ENCODE results near the gene GAS7.

DNA sequence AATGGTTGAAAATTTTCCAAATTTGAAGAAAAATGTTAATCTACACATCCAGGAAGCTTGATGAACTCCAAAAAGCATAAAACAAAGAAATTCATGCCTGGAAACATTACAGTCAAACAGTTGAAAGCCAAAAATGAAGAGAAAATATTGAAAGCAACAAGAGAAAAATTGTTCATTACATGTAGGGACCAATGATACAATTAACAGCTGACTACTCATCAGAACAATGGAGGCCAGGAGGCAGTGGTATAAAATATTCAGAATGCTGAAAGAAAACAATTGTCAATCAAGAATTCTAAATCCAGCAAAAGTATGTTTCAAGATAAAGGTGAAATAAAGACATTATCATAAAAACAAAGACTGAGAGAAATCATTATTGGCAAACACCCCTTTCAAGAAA lies 315.0 kb downstream of the GAS7 start:
- TF ChIP-seq, protein P1, sequence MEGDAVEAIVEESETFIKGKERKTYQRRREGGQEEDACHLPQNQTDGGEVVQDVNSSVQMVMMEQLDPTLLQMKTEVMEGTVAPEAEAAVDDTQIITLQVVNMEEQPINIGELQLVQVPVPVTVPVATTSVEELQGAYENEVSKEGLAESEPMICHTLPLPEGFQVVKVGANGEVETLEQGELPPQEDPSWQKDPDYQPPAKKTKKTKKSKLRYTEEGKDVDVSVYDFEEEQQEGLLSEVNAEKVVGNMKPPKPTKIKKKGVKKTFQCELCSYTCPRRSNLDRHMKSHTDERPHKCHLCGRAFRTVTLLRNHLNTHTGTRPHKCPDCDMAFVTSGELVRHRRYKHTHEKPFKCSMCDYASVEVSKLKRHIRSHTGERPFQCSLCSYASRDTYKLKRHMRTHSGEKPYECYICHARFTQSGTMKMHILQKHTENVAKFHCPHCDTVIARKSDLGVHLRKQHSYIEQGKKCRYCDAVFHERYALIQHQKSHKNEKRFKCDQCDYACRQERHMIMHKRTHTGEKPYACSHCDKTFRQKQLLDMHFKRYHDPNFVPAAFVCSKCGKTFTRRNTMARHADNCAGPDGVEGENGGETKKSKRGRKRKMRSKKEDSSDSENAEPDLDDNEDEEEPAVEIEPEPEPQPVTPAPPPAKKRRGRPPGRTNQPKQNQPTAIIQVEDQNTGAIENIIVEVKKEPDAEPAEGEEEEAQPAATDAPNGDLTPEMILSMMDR (IDR thresholded peaks at IDR 0.05) = no peak
- no peak for TF ChIP-seq EZH2 (IDR thresholded peaks at IDR 0.05; ENCODE audit: borderline replicate concordance, insufficient read depth, low read depth, low read length, poor library complexity, severe bottlenecking)

All from B cell (primary cell).